DND-41 (cell line): ENCODE data around the gene MID2.

Source experiments
- CTCF ChIP-seq: IDR thresholded peaks from 2 replicates; pipeline ENCODE4 v1.5.1; 2012; ENCODE audit warnings: borderline replicate concordance, low read length, moderate library complexity, mild to moderate bottlenecking; ENCODE audit not compliant: poor library complexity, severe bottlenecking; ENCODE audit errors: extremely low read depth
- EZH2 ChIP-seq: IDR thresholded peaks from 3 replicates; pipeline ENCODE4 v1.6.1; 2012; ENCODE audit warnings: borderline replicate concordance, low read depth, mild to moderate bottlenecking, moderate library complexity, low read length, inconsistent platforms; ENCODE audit not compliant: severe bottlenecking

GRCh38 chrX:107825698-107826237 lies at the start of gene MID2:
- TF ChIP-seq CTCF: no peak
- no peak for TF ChIP-seq EZH2
